OCI-LY7 (cell line): ENCODE results near the gene PTGDS.

Experiments
- CTCF ChIP-seq: fragments of 200-600 bp; sonication (generic); conservative IDR thresholded peaks from 2 replicates; pipeline ENCODE4 v1.5.1; 2014; ENCODE audit warnings: mild to moderate bottlenecking, antibody characterized with exemption, low read length, moderate library complexity, mixed read lengths
- EZH2phosphoT487 ChIP-seq: fragments of 200-600 bp; sonication (generic); IDR thresholded peaks from 2 replicates; pipeline ENCODE4 v1.6.1; 2018; ENCODE audit warnings: low read depth, borderline replicate concordance, mild to moderate bottlenecking, mixed run types, antibody characterized with exemption, low read length, moderate library complexity, mixed read lengths

- TF ChIP-seq CTCF: no peak
- no peak for TF ChIP-seq EZH2phosphoT487
Observed at GRCh38 chr9:136972335-136972734, 5.0 kb upstream of the PTGDS start.
